Erythroblast (primary cell): ENCODE results near the gene TAOK1.

Source experiments
- GATA1 ChIP-seq: IDR thresholded peaks from 2 replicates; pipeline ENCODE4 v1.6.1; 2011; ENCODE audit warnings: low read depth, mild to moderate bottlenecking, control low read depth, low read length, moderate library complexity
- POLR2A ChIP-seq: IDR thresholded peaks from 2 replicates; pipeline ENCODE4 v1.6.1; 2011; ENCODE audit warnings: mild to moderate bottlenecking, low read length

- TF ChIP-seq POLR2A (no peak), GATA1 (no peak)
Observed at GRCh38 chr17:29383686-29384085, 6.5 kb upstream of the TAOK1 start.
